HepG2 (cell line): ENCODE measurements around the gene UCP3. TPM values are rescaled to one million over a fixed set of nuclear protein-coding genes. Genes with fewer than 3 reads are reported as not detected.

Experiments
- ATAC-seq: fragments of 200-7000 bp; cut with Tn5 transposase; 3 replicates; pipeline ENCODE4 v1.9.1; 2020; ENCODE audit warnings: mild to moderate bottlenecking, moderate library complexity
- BruUV-seq: library from RNA; stranded (reverse); fragments of 400-500 nt; replicated peaks from 2 replicates; lab custom pipeline; 2021; lab: Mats Ljungman, UMichigan
- CTCF ChIA-PET: fragments of 300-600 bp; formaldehyde crosslinking; extraction: SDS; loops from one replicate; lab custom pipeline; 2021; ENCODE audit warnings: low total read pairs, inconsistent platforms, low intra/inter-chr PET ratio; lab: Yijun Ruan, JAX
- POLR2A ChIA-PET: fragments of 350-600 bp; sonication (Branson Sonifier 250); formaldehyde crosslinking; loops from one replicate; lab custom pipeline; 2020; ENCODE audit warnings: antibody characterized with exemption, inconsistent platforms; lab: Yijun Ruan, JAX
- DNase-seq: peaks from one replicate; pipeline ENCODE4 v3.0.0-alpha.2; 2015; ENCODE audit warnings: low spot score
- FAIRE-seq: peaks from 3 replicates; lab custom pipeline; 2011; peaks lifted over from hg19 to GRCh38; lab: Jason Lieb, UNC
- H2AFZ ChIP-seq: one replicate; pipeline ENCODE4 v1.6.1; 2011; ENCODE audit warnings: low read length, inconsistent platforms
- H3K27ac ChIP-seq: fragments of 300-600 bp; 3 replicates; pipeline ENCODE4 v1.8.0; 2011; ENCODE audit warnings: mixed run types, mild to moderate bottlenecking, mixed read lengths, low read length, inconsistent platforms; ENCODE audit not compliant: insufficient read depth; ENCODE audit errors: extremely low read length
- H3K27me3 ChIP-seq, 2 experiments: fragments of 200-600 bp in 1 of 2; 2 replicates in 1 of 2; 3 replicates in 1 of 2; pipeline versions ENCODE4 v1.6.0 to v1.8.0; 2011; ENCODE audit warnings: low read length in 2 of 2, mild to moderate bottlenecking in 2 of 2, moderate library complexity in 2 of 2, inconsistent platforms in 1 of 2; ENCODE audit not compliant: insufficient read depth in 2 of 2, control insufficient read depth in 1 of 2
- H3K36me3 ChIP-seq, 2 experiments: fragments of 200-600 bp in 1 of 2; replicated peaks in 1 of 2; 2 replicates in 1 of 2; 3 replicates in 1 of 2; pipeline versions ENCODE4 v1.5.1 to v1.8.0; 2011; ENCODE audit warnings: low read length in 2 of 2, inconsistent platforms in 1 of 2; ENCODE audit not compliant: insufficient read depth in 2 of 2, control insufficient read depth in 1 of 2
- H3K4me1 ChIP-seq: 2 replicates; pipeline ENCODE4 v1.5.1; 2012; ENCODE audit warnings: low read length, inconsistent platforms; ENCODE audit not compliant: insufficient read depth
- H3K4me2 ChIP-seq: 2 replicates; pipeline ENCODE4 v1.6.0; 2011; ENCODE audit warnings: low read depth, low read length, inconsistent platforms
- H3K4me3 ChIP-seq, 3 experiments: fragments of 200-600 bp in 1 of 3; sonication (generic), shearing (Covaris generic) in 1 of 3; replicated peaks in 1 of 3; 2 replicates each; pipeline ENCODE4 v1.5.1; 2011 to 2016; ENCODE audit warnings: low read length in 3 of 3, inconsistent platforms in 2 of 3, low read depth in 2 of 3, mild to moderate bottlenecking in 2 of 3, control low read depth in 1 of 3, mixed read lengths in 1 of 3; ENCODE audit not compliant: insufficient read depth in 1 of 3
- H3K79me2 ChIP-seq: one replicate; pipeline ENCODE4 v1.6.1; 2011; ENCODE audit warnings: low read length, inconsistent platforms; ENCODE audit not compliant: insufficient read depth
- H3K9ac ChIP-seq: 2 replicates; pipeline ENCODE4 v1.6.0; 2011; ENCODE audit warnings: mild to moderate bottlenecking, low read depth, low read length, inconsistent platforms; ENCODE audit not compliant: insufficient read depth
- H3K9me3 ChIP-seq: 2 replicates; pipeline ENCODE4 v1.5.1; 2012; ENCODE audit warnings: mild to moderate bottlenecking, low read length
- H4K20me1 ChIP-seq: 2 replicates; pipeline ENCODE4 v1.6.0; 2011; ENCODE audit warnings: inconsistent platforms, mild to moderate bottlenecking, low read length, moderate library complexity; ENCODE audit not compliant: insufficient read depth
- ARHGAP35 ChIP-seq: sonication (generic); formaldehyde crosslinking; IDR thresholded peaks from 2 replicates; pipeline ENCODE4 v1.9.0; 2022; ENCODE audit warnings: mild to moderate bottlenecking, inconsistent platforms, moderate library complexity, missing genetic modification reagents, borderline replicate concordance
- FOXK2 ChIP-seq: fragments of 450-650 bp; IDR thresholded peaks from 2 replicates; pipeline ENCODE4 v1.6.1; 2016
- MAF1 ChIP-seq: sonication (generic); formaldehyde crosslinking; IDR thresholded peaks from 2 replicates; pipeline ENCODE4 v1.5.0; 2020; ENCODE audit warnings: missing genetic modification reagents, borderline replicate concordance
- NONO ChIP-seq, 2 experiments: fragments of 450-650 bp in 1 of 2; sonication (generic) in 1 of 2; formaldehyde crosslinking in 1 of 2; IDR thresholded peaks in 1 of 2; conservative IDR thresholded peaks in 1 of 2; 2 replicates each; pipeline versions ENCODE4 v1.6.1 to v1.8.0; 2017 to 2022; ENCODE audit warnings: mild to moderate bottlenecking in 1 of 2, missing genetic modification reagents in 1 of 2, moderate library complexity in 1 of 2
- TRAFD1 ChIP-seq: sonication (generic); formaldehyde crosslinking; IDR thresholded peaks from 2 replicates; pipeline ENCODE4 v1.5.1; 2020; ENCODE audit warnings: missing genetic modification reagents, mild to moderate bottlenecking, borderline replicate concordance
- ZFP62 ChIP-seq: sonication (generic); formaldehyde crosslinking; IDR thresholded peaks from 2 replicates; pipeline ENCODE4 v1.4.0; 2020; ENCODE audit warnings: missing genetic modification reagents
- ZFP82 ChIP-seq: sonication (generic); formaldehyde crosslinking; IDR thresholded peaks from 2 replicates; pipeline ENCODE4 v1.5.1; 2020; ENCODE audit warnings: mild to moderate bottlenecking, missing genetic modification reagents, borderline replicate concordance
- ZMYM4 ChIP-seq: sonication (generic); formaldehyde crosslinking; IDR thresholded peaks from 2 replicates; pipeline ENCODE4 v1.8.1; 2023; ENCODE audit warnings: mild to moderate bottlenecking, missing genetic modification reagents
- ZNF101 ChIP-seq: sonication (generic); formaldehyde crosslinking; IDR thresholded peaks from 2 replicates; pipeline ENCODE4 v1.4.0; 2020; ENCODE audit warnings: mild to moderate bottlenecking, low read depth, missing genetic modification reagents, borderline replicate concordance
- ZNF335 ChIP-seq: sonication (generic); formaldehyde crosslinking; IDR thresholded peaks from 2 replicates; pipeline ENCODE4 v1.4.0; 2020; ENCODE audit warnings: missing genetic modification reagents
- ZNF451 ChIP-seq: sonication (generic); formaldehyde crosslinking; IDR thresholded peaks from 2 replicates; pipeline ENCODE4 v1.5.0; 2020; ENCODE audit warnings: mild to moderate bottlenecking, missing genetic modification reagents
- ZNF552 ChIP-seq: sonication (generic); formaldehyde crosslinking; IDR thresholded peaks from 2 replicates; pipeline ENCODE4 v1.9.0; 2022; ENCODE audit warnings: missing genetic modification reagents, mild to moderate bottlenecking, borderline replicate concordance
- ZNF768 ChIP-seq: sonication (generic); formaldehyde crosslinking; IDR thresholded peaks from 2 replicates; pipeline ENCODE4 v1.4.0; 2020; ENCODE audit warnings: missing genetic modification reagents
- ZSCAN22 ChIP-seq: sonication (generic); formaldehyde crosslinking; IDR thresholded peaks from 2 replicates; pipeline ENCODE4 v1.4.0; 2020; ENCODE audit warnings: mild to moderate bottlenecking, missing genetic modification reagents
- WGBS: methylation state at CpG from one replicate; pipeline ENCODE4 v1.1.6; 2017; ENCODE audit warnings: low lambda C conversion rate; 5-methylcytosine and 5-hydroxymethylcytosine counted together
- in situ Hi-C: cut with HindIII; loops from 2 replicates; pipeline ENCODE4 v1.10.0; 2017; ENCODE audit warnings: low pct_unique_long_range_greater_than_20kb; ENCODE audit not compliant: extremely low pct_ligation_motif_present
- intact Hi-C: fragments of 100-400 bp; cut with micrococcal nuclease; formaldehyde crosslinking; loops from one replicate; pipeline ENCODE4 v1.10.0; 2022; ENCODE audit not compliant: unreplicated experiment
- polyA plus RNA-seq, 8 experiments: library from polyadenylated mRNA; depleted of rRNA in 3 of 8; stranded (reverse) in 7 of 8; unstranded in 1 of 8; fragments of >200 nt; fragmentation: Illumina TruSeq in 4 of 8; extraction: Trizol in 4 of 8; gene quantifications; 2 replicates each; pipeline versions ENCODE4 v1.2.1 to v1.2.3, GENCODE V29; 2011 to 2016; ENCODE audit warnings: low read depth in 4 of 8, missing spikeins in 1 of 8, mixed read lengths in 1 of 8; ENCODE audit not compliant: insufficient read depth in 1 of 8
- total RNA-seq, 5 experiments: library from RNA; depleted of rRNA; stranded (reverse); fragments of >200 nt; fragmentation: Illumina TruSeq; extraction: Trizol; gene quantifications; 2 replicates each; pipeline ENCODE4 v1.2.3, GENCODE V29; 2016; ENCODE audit warnings: low read depth in 1 of 5

The UCP3 gene
- total and polyA plus RNA-seq, 2 of the 13 experiments (the other 11 are each of a cell fraction or from before 2014, with no cell fraction given) = 0.37 TPM; not detected in 1

- in situ Hi-C loops = loop anchor here (25.0 kb wide), 1 partner anchor 204 kb away; the partner anchor contains the start of genes C2CD3 and PPME1
- Histone ChIP-seq H4K20me1 (no peaks in the 10 kb centered on the region), H3K79me2 (peaks cover under 1% of the 10 kb centered on the region), H2AFZ (no peak overlapping the region), H3K36me3 (no peaks in the 10 kb centered on the region)
- CTCF ChIA-PET = no interaction called here
- no TSS peak for BruUV-seq
- intact Hi-C loops = no loop called here
- TF ChIP-seq ZFP62 (no peak), ZMYM4 (CRISPR knock-in tag) (no peak), ZNF101 (CRISPR knock-in tag) (no peak)
- TF ChIP-seq, all 625 proteins: peak for 0
- no peak for FAIRE-seq
- Histone ChIP-seq H3K9ac (no peak overlapping the region), H3K9me3 (no peaks in the 10 kb centered on the region), H3K4me1 (peaks cover 36% of the 10 kb centered on the region), H3K4me3 (no peak overlapping the region), H3K4me2 (no peak overlapping the region), H3K27ac (no peak overlapping the region), H3K27me3 (no peaks in the 10 kb centered on the region; a peak in 1 of 5 replicates)
- POLR2A ChIA-PET = no interaction called here
- ATAC-seq = no peak
- no peak for DNase-seq
- WGBS = 89% methylated on average over 20 of the region's 25 CpGs
These were observed 51.1 kb downstream of the UCP3 start for GRCh38 chr11:73957654-73958361.

- Histone ChIP-seq H3K9me3 (no peaks in the 10 kb centered on the region), H3K36me3 (no peaks in the 10 kb centered on the region), H3K9ac (no peak overlapping the region), H4K20me1 (no peaks in the 10 kb centered on the region), H3K4me2 (no peak overlapping the region), H2AFZ (no peak overlapping the region), H3K4me3 (no peak overlapping the region), H3K27ac (no peak overlapping the region), H3K27me3 (no peaks in the 10 kb centered on the region; a peak in 1 of 5 replicates), H3K4me1 (peaks cover 38% of the 10 kb centered on the region), H3K79me2 (peaks cover 7% of the 10 kb centered on the region)
- no peak for FAIRE-seq
- WGBS = 90% methylated on average over 27 of the region's 29 CpGs
- in situ Hi-C loops (loop anchor here (25.0 kb wide), 1 partner anchor 205 kb away; the partner anchor contains the start of genes C2CD3 and PPME1), intact Hi-C loops (no loop called here)
- CTCF ChIA-PET = no interaction called here
- ATAC-seq = no peak
- POLR2A ChIA-PET = no interaction called here
- BruUV-seq = no TSS peak
- no peak for DNase-seq
- no peak for TF ChIP-seq ZNF768 (CRISPR knock-in tag)
- no peak for TF ChIP-seq TRAFD1 (CRISPR knock-in tag)
- TF ChIP-seq ARHGAP35 (CRISPR knock-in tag) = no peak
- no peak for TF ChIP-seq ZFP82 (CRISPR knock-in tag)
- no peak for TF ChIP-seq ZNF552
- no peak for TF ChIP-seq NONO (IDR thresholded peaks at IDR 0.05)
- TF ChIP-seq NONO (CRISPR knock-in tag; conservative IDR thresholded peaks at IDR 0.05) = no peak
- TF ChIP-seq ZNF335 = no peak
- no peak for TF ChIP-seq FOXK2
- TF ChIP-seq MAF1 (CRISPR knock-in tag) = no peak
- no peak for TF ChIP-seq ZSCAN22
- TF ChIP-seq ZNF451 (CRISPR knock-in tag) = no peak
These were observed 51.8 kb downstream of the UCP3 start for GRCh38 chr11:73956876-73957653.
